ENCODE results near the gene CCDC85A. TPM values are rescaled to one million over a fixed set of nuclear protein-coding genes. Genes with fewer than 3 reads are reported as not detected.

CCDC85A gene
- total RNA-seq, 1 donor from 2014 or later: 16.4 TPM

GRCh38 chr2:56260415-56260814, 76.6 kb downstream of the CCDC85A start:
- H3K4me1 Mint-ChIP-seq (ENCODE audit: unreplicated experiment): no peaks in the 10 kb centered on the region
- peaks cover 2% of the 10 kb centered on the region for H3K27me3 Mint-ChIP-seq (ENCODE audit: unreplicated experiment)
- TF ChIP-seq CTCF (IDR thresholded peaks at IDR 0.05; ENCODE audit: unreplicated experiment): no peak
- no peaks in the 10 kb centered on the region for H3K36me3 Mint-ChIP-seq (ENCODE audit: low read depth, unreplicated experiment)
- no peak for DNase-seq (ENCODE audit: low spot score)
- H3K27ac Mint-ChIP-seq (ENCODE audit: unreplicated experiment): no peak overlapping the region
- H3K4me3 Mint-ChIP-seq (ENCODE audit: unreplicated experiment): no peak overlapping the region
- H3K9me3 Mint-ChIP-seq (ENCODE audit: unreplicated experiment): no peaks in the 10 kb centered on the region

GRCh38 chr2:56262241-56262640, 78.5 kb downstream of the CCDC85A start:
- no peak overlapping the region for H3K27ac Mint-ChIP-seq (ENCODE audit: unreplicated experiment)
- DNase-seq (ENCODE audit: low spot score): no peak
- H3K9me3 Mint-ChIP-seq (ENCODE audit: unreplicated experiment): no peaks in the 10 kb centered on the region
- no peaks in the 10 kb centered on the region for H3K36me3 Mint-ChIP-seq (ENCODE audit: low read depth, unreplicated experiment)
- H3K27me3 Mint-ChIP-seq (ENCODE audit: unreplicated experiment): peaks cover 2% of the 10 kb centered on the region
- H3K4me3 Mint-ChIP-seq (ENCODE audit: unreplicated experiment): no peak overlapping the region
- no peaks in the 10 kb centered on the region for H3K4me1 Mint-ChIP-seq (ENCODE audit: unreplicated experiment)
- TF ChIP-seq CTCF (IDR thresholded peaks at IDR 0.05; ENCODE audit: unreplicated experiment): no peak

- no peaks in the 10 kb centered on the region for H3K9me3 Mint-ChIP-seq (ENCODE audit: unreplicated experiment)
- TF ChIP-seq CTCF (IDR thresholded peaks at IDR 0.05; ENCODE audit: unreplicated experiment): no peak
- no peaks in the 10 kb centered on the region for H3K36me3 Mint-ChIP-seq (ENCODE audit: low read depth, unreplicated experiment)
- no peaks in the 10 kb centered on the region for H3K4me1 Mint-ChIP-seq (ENCODE audit: unreplicated experiment)
- no peak for DNase-seq (ENCODE audit: low spot score)
- H3K27ac Mint-ChIP-seq (ENCODE audit: unreplicated experiment): no peak overlapping the region
- no peak overlapping the region for H3K4me3 Mint-ChIP-seq (ENCODE audit: unreplicated experiment)
- peaks cover 2% of the 10 kb centered on the region for H3K27me3 Mint-ChIP-seq (ENCODE audit: unreplicated experiment)
These were observed 80.1 kb downstream of the CCDC85A start for GRCh38 chr2:56263876-56264275.

- H3K4me3 Mint-ChIP-seq (ENCODE audit: unreplicated experiment): no peak overlapping the region
- peaks cover 4% of the 10 kb centered on the region for H3K4me1 Mint-ChIP-seq (ENCODE audit: unreplicated experiment)
- H3K27ac Mint-ChIP-seq (ENCODE audit: unreplicated experiment): no peak overlapping the region
- H3K9me3 Mint-ChIP-seq (ENCODE audit: unreplicated experiment): no peaks in the 10 kb centered on the region
- no peaks in the 10 kb centered on the region for H3K36me3 Mint-ChIP-seq (ENCODE audit: low read depth, unreplicated experiment)
- peaks cover 2% of the 10 kb centered on the region for H3K27me3 Mint-ChIP-seq (ENCODE audit: unreplicated experiment)
- no peak for DNase-seq (ENCODE audit: low spot score)
- no peak for TF ChIP-seq CTCF (IDR thresholded peaks at IDR 0.05; ENCODE audit: unreplicated experiment)
These were observed 83.1 kb downstream of the CCDC85A start for GRCh38 chr2:56266761-56267414.

GRCh38 chr2:56267415-56267788, 83.6 kb downstream of the CCDC85A start:
- no peak for TF ChIP-seq CTCF (IDR thresholded peaks at IDR 0.05; ENCODE audit: unreplicated experiment)
- H3K9me3 Mint-ChIP-seq (ENCODE audit: unreplicated experiment): no peaks in the 10 kb centered on the region
- no peaks in the 10 kb centered on the region for H3K36me3 Mint-ChIP-seq (ENCODE audit: low read depth, unreplicated experiment)
- DNase-seq (ENCODE audit: low spot score): no peak
- no peak overlapping the region for H3K4me3 Mint-ChIP-seq (ENCODE audit: unreplicated experiment)
- H3K4me1 Mint-ChIP-seq (ENCODE audit: unreplicated experiment): peaks cover 4% of the 10 kb centered on the region
- H3K27ac Mint-ChIP-seq (ENCODE audit: unreplicated experiment): no peak overlapping the region
- H3K27me3 Mint-ChIP-seq (ENCODE audit: unreplicated experiment): peaks cover 2% of the 10 kb centered on the region

Measured in endothelial cell (in vitro differentiated cells).